Activated CD8-positive, alpha-beta T cell treated with anti-CD3 and anti-CD28 coated beads for 36 hours (primary cell): Measurements from ENCODE around the gene PKD1. TPM values are rescaled to one million over a fixed set of nuclear protein-coding genes. Genes with fewer than 3 reads are reported as not detected.
"Not testable (repeated sequence)": the region's sequence is repeated elsewhere in the genome, so short reads cannot be mapped to it uniquely, and the experiment has no call there.

ENCODE experiments used
- ATAC-seq: fragments of 200-7000 bp; cut with Tn5 transposase; one replicate; pipeline ENCODE4 v1.10.0; 2021; ENCODE audit warnings: mild to moderate bottlenecking, moderate library complexity
- CTCF ChIA-PET: fragments of 350-600 bp; sonication (Branson Sonifier 250); formaldehyde crosslinking; loops from one replicate; lab custom pipeline; 2021; ENCODE audit warnings: antibody characterized with exemption; lab: Charles Lee
- POLR2A ChIA-PET: fragments of 350-600 bp; sonication (Branson Sonifier 250); formaldehyde crosslinking; loops from one replicate; lab custom pipeline; 2021; ENCODE audit warnings: antibody characterized with exemption; lab: Charles Lee
- DNase-seq: peaks from one replicate; pipeline ENCODE4 v3.0.0-alpha.2; 2020
- H3K27ac Mint-ChIP-seq: one replicate; pipeline ENCODE4 v1.8.0; 2021; ENCODE audit warnings: mild to moderate bottlenecking, mixed read lengths
- H3K27me3 Mint-ChIP-seq: one replicate; pipeline ENCODE4 v1.8.0; 2021; ENCODE audit warnings: mixed read lengths
- H3K36me3 Mint-ChIP-seq: one replicate; pipeline ENCODE4 v1.8.0; 2021; ENCODE audit warnings: low read depth, mixed read lengths
- H3K4me1 Mint-ChIP-seq: one replicate; pipeline ENCODE4 v1.8.0; 2021; ENCODE audit warnings: low read depth, mixed read lengths
- H3K4me3 Mint-ChIP-seq: one replicate; pipeline ENCODE4 v1.8.0; 2021; ENCODE audit warnings: mild to moderate bottlenecking, moderate library complexity, mixed read lengths
- H3K9me3 Mint-ChIP-seq: one replicate; pipeline ENCODE4 v1.8.0; 2021; ENCODE audit warnings: mixed read lengths
- intact Hi-C: fragments of 100-400 bp; cut with micrococcal nuclease; formaldehyde crosslinking; loops from one replicate; pipeline ENCODE4 v1.10.0; 2022
- total RNA-seq, 2 experiments: library from RNA; stranded (reverse); gene quantifications; one replicate each; pipeline ENCODE4 v1.2.3, GENCODE V29; 2021

Gene PKD1
- total RNA-seq, 2 experiments from 2014 or later = 74.7 to 85.1 TPM

DNA sequence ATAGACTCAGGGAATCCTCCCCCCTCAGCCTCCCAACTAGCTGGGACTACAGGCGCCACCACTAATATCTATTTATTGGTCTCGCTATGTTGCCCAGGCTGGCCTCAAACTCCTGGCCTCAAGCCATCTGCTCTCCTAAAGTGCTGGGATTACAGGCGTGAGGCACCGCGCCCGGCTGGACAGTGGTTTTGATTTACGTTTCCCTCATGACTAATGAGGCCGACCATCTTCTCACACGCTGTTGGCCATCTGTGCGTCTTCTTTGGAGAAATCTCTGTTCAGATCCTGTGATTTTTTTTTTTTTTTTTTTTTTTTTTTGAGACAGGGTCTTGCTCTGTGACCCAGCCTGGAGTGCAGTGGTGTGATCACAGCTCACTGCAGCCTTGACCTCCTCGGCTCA is 6.4 kb downstream of the PKD1 start:
- H3K4me1 Mint-ChIP-seq = peaks cover 16% of the 10 kb centered on the region
- ATAC-seq, H3K4me3 Mint-ChIP-seq, H3K27me3 Mint-ChIP-seq, H3K9me3 Mint-ChIP-seq, H3K36me3 Mint-ChIP-seq, DNase-seq, intact Hi-C loops, POLR2A ChIA-PET, CTCF ChIA-PET: not testable (repeated sequence)
- H3K27ac Mint-ChIP-seq = peak overlapping the region; percentile 91

DNA sequence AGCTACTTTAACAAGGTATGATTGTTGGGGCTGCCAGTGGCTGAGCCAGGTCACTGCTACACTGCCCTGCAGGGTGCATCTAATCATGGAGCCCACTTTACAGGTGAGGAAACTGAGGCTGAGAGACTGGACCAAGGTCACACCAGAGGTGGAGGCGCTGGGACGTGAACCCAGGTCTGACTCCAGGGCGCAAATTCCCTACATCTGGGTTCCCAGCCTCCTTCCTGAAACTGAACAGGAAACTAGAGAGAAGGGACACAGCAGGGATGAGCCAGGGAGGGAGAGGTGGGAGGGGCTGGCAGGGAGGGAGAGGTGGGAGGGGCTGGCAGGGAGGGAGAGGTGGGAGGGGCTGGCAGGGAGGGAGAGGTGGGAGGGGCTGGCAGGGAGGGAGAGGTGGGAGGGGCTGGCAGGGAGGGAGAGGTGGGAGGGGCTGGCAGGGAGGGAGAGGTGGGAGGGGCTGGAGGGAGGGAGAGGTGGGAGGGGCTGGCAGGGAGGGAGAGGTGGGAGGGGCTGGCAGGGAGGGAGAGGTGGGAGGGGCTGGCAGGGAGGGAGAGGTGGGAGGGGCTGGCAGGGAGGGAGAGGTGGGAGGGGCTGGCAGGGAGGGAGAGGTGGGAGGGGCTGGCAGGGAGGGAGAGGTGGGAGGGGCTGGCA is 7.9 kb downstream of the PKD1 start:
- H3K9me3 Mint-ChIP-seq, H3K27ac Mint-ChIP-seq, H3K4me3 Mint-ChIP-seq, H3K36me3 Mint-ChIP-seq, DNase-seq, intact Hi-C loops, H3K27me3 Mint-ChIP-seq, ATAC-seq, POLR2A ChIA-PET, CTCF ChIA-PET: not testable (repeated sequence)
- H3K4me1 Mint-ChIP-seq = peaks cover 16% of the 10 kb centered on the region

DNA sequence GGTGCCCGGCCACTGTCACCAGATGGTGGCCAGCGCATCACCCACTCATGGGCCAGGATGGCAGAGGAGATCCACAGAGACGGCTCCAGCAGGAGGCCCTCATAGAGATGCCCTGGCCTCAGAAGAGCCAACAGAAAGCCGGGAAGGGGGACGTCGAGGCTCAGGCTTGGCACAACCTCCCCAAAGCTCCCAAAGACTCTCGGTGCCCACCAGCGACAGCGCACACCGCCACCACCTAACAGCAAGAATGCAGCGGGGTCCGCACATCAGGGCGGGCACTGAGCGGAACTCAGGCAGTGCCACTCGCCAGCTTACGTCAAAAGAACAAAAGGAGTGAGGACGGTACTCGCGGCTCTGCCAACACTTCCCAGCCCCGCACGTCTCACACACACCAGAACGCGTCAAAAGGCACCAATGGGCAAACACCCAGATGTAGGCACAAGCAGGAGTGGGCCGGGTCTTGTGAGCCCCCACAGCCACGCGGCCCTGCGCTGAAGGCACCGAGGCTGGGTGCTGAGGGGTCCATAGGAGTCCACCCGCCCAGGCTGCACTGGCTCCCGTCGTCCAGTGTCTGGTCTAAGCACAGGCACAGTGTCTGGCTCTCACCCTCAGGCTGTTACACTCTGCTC is 8.7 kb downstream of the PKD1 start:
- intact Hi-C loops, H3K36me3 Mint-ChIP-seq, POLR2A ChIA-PET, H3K27ac Mint-ChIP-seq, CTCF ChIA-PET, H3K9me3 Mint-ChIP-seq, H3K27me3 Mint-ChIP-seq, ATAC-seq, H3K4me3 Mint-ChIP-seq, DNase-seq: not testable (repeated sequence)
- H3K4me1 Mint-ChIP-seq = peaks cover 16% of the 10 kb centered on the region

DNA sequence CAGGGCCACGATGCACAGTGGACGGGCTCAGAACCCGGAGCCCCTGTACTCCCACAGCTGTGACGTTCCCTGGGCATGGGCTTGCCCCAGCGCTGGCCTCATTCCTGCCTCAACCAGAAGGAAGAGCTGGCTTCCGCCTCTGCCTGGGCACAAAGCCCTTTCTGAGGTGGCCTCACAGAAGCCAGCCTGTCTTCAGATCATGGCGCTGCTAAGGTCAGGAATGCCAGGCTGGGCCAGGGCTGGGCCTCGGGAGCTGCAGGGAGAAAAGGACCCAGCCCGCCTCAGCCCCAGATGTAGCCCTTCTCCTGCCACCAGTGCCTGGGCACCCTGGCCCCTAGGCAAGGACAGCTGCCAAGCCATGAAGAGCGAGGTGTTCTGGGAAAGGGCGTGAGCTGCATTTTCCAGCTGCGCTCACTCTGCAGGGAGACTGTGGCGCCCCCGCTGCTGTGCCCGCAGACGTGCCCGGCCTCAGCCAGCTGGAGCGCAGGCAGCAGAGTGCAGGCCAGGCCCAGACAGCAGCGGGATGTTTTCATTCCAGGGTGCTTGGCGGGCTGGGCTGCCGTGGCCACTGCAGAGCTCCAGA is 9.4 kb downstream of the PKD1 start:
- H3K36me3 Mint-ChIP-seq, H3K9me3 Mint-ChIP-seq, CTCF ChIA-PET, H3K4me3 Mint-ChIP-seq, H3K27me3 Mint-ChIP-seq, ATAC-seq, DNase-seq, H3K27ac Mint-ChIP-seq, POLR2A ChIA-PET, intact Hi-C loops: not testable (repeated sequence)
- H3K4me1 Mint-ChIP-seq = peaks cover 19% of the 10 kb centered on the region

DNA sequence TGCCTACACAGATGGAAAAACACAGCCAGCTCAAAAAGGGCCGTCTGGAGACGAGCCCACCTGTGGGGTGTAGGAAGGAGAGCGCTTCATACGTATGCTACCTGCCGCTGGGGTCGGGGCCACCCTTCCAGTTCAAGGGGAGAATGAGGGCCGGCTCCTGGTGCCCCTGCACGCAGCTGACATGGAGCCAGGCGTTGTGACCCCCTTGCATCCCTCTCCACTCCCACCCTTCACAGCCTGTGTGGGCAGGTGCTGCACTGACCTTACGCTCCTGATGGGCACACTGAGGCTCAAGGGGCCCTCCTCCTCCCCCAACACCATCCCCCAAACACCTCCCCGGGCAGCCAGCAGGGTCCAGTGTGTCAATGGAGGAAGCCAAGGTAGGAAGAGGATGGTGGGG is 10.1 kb downstream of the PKD1 start:
- H3K4me1 Mint-ChIP-seq = peaks cover 19% of the 10 kb centered on the region
- CTCF ChIA-PET, H3K4me3 Mint-ChIP-seq, POLR2A ChIA-PET, H3K27me3 Mint-ChIP-seq, H3K36me3 Mint-ChIP-seq, intact Hi-C loops, H3K9me3 Mint-ChIP-seq, ATAC-seq, H3K27ac Mint-ChIP-seq, DNase-seq: not testable (repeated sequence)

DNA sequence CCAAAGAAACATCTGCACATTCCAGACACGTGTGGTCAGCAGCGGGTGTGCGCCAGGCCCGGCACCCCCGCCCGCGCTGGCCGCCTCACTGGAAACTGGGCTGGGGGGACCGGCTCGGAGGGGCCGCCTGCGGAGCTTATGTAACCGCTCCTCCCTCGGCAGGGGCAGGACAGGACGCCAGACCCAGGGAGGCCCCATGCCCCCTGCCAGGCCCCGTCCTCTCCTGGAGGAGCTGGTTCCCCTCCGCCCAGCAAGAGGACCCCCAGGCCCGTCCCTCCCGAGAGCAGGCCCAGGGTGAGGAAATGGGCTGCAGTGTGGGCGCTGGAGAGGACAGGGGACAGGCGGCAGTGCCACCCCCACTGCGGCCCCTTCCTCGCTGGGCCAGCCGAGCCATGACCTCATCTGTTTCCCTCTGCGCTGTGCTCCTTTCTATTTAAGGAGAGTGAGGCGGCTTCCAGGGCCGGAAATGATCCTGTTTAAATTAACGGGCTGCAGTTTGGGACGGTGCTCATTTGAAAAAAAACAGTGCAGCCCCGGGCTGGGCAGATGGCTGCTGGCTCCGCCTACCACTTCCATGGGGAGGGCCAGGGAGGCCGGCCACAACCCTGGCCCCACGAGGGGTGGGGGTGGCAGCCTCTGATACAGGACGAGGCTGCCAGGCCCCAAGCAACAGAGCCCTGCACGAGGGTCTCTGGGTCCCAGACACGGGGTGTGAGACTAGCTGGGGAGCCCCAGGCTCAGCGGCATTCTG is 10.8 kb downstream of the PKD1 start:
- H3K27ac Mint-ChIP-seq, H3K27me3 Mint-ChIP-seq, DNase-seq, CTCF ChIA-PET, H3K9me3 Mint-ChIP-seq, H3K4me3 Mint-ChIP-seq, POLR2A ChIA-PET, ATAC-seq, intact Hi-C loops, H3K36me3 Mint-ChIP-seq: not testable (repeated sequence)
- peaks cover 19% of the 10 kb centered on the region for H3K4me1 Mint-ChIP-seq

DNA sequence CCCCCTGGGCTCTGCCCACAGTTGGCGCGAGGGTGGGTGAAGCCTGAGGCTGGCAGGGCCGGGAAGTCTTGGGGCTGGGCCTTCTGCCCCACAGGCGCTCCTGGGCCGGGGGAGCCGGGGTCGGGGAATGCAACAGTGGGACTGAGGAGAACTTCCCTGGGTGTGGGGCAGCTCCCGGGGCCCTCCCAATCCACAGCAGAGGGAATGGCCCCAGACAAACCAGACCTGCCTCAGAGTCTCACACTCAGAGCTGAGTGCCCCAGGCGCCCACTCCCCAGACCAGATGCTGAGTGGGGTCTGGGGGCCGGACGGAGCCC is 11.4 kb downstream of the PKD1 start:
- peaks cover 18% of the 10 kb centered on the region for H3K4me1 Mint-ChIP-seq

DNA sequence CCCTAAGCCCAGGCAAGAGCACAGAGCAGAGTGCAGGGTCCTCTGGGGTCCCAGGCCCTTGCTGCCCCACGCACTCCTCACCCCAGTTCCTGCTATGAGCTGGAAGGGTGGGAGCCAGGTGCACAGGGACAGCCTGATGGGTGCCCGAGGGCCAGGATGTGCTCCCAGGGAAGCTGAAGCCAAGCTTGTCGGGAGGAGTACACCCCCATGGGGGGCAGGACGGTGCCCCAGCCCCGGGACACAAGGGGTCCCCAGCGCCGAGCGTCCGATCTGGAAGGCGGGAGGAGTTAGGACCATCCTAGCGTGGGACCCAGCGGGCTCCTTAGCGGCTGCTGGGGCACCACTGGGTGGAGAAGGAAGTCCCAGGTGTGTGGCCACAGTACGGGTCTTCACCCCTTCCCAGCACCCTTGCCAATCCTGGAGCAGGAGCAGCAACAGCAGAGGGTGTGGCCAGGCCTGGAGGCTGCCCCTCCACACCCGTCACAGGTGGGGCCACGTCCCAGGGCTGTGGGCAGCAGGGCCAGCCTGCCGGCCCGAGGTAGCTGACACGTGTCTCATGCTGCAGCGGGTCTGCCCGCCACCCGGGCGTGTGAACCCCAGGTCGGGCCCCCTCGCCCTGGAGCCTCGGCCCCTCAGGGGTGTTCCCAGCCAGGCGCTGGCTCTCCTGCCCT is 11.9 kb downstream of the PKD1 start:
- H3K9me3 Mint-ChIP-seq, DNase-seq, H3K27ac Mint-ChIP-seq, POLR2A ChIA-PET, H3K4me3 Mint-ChIP-seq, CTCF ChIA-PET, intact Hi-C loops, H3K27me3 Mint-ChIP-seq, ATAC-seq, H3K36me3 Mint-ChIP-seq: not testable (repeated sequence)
- peaks cover 16% of the 10 kb centered on the region for H3K4me1 Mint-ChIP-seq

More for the DNA sequence above, 11.4 kb downstream of the PKD1 start:
- H3K27ac Mint-ChIP-seq, H3K27me3 Mint-ChIP-seq, H3K9me3 Mint-ChIP-seq, POLR2A ChIA-PET, H3K4me3 Mint-ChIP-seq, CTCF ChIA-PET, DNase-seq, intact Hi-C loops, ATAC-seq, H3K36me3 Mint-ChIP-seq: not testable (repeated sequence)

DNA sequence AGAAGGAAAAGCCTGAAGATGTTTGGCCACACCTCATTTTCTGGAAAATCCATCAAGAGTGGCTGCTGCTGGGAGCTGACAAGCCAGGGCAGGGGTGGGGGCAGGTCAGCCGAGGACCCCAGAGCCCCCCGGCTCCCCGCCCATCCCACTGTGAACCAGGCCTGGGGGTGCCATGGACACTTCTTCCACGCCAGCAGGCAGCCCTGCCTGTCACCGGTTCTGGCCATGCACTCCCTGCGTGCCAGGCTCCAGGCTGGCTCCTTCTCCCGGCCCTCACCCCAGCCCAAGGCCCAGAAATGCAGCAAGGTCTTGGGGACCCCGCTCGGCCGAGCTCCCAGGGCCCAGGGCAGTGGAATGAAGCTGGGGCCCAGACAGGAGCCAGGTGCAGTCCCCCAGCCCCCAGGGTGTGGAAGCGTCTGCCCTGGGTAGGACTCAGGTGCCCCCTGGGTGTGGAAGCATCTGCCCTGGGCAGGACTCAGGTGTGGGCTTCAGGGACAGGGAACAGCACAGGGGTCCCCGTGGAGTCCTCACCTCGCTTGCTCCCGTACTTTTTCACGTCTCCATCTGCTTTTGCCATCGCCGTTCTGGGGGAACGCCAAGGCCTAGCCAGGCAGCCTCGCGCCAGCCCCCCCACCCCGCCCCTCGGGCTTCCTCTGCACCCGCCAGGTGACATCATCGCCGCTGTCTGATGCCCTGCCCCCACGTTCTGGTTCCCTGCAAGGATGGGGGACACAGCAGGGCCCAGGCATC is 12.6 kb downstream of the PKD1 start:
- H3K4me1 Mint-ChIP-seq = peaks cover 12% of the 10 kb centered on the region
- H3K9me3 Mint-ChIP-seq, H3K36me3 Mint-ChIP-seq, H3K27me3 Mint-ChIP-seq, CTCF ChIA-PET, intact Hi-C loops, DNase-seq, ATAC-seq, POLR2A ChIA-PET, H3K4me3 Mint-ChIP-seq, H3K27ac Mint-ChIP-seq: not testable (repeated sequence)
